ENCODE results near the gene LINC01488.

The LINC01488 gene

GRCh38 chr11:69492201-69492991 is 10.9 kb downstream of the LINC01488 start:
- TF ChIP-seq ZNF565 (CRISPR knock-in tag; conservative IDR thresholded peaks at IDR 0.05; ENCODE audit: low read depth) (no peak), ZNF8 (CRISPR knock-in tag; IDR thresholded peaks at IDR 0.05) (no peak)
- no peak for ATAC-seq

DNA sequence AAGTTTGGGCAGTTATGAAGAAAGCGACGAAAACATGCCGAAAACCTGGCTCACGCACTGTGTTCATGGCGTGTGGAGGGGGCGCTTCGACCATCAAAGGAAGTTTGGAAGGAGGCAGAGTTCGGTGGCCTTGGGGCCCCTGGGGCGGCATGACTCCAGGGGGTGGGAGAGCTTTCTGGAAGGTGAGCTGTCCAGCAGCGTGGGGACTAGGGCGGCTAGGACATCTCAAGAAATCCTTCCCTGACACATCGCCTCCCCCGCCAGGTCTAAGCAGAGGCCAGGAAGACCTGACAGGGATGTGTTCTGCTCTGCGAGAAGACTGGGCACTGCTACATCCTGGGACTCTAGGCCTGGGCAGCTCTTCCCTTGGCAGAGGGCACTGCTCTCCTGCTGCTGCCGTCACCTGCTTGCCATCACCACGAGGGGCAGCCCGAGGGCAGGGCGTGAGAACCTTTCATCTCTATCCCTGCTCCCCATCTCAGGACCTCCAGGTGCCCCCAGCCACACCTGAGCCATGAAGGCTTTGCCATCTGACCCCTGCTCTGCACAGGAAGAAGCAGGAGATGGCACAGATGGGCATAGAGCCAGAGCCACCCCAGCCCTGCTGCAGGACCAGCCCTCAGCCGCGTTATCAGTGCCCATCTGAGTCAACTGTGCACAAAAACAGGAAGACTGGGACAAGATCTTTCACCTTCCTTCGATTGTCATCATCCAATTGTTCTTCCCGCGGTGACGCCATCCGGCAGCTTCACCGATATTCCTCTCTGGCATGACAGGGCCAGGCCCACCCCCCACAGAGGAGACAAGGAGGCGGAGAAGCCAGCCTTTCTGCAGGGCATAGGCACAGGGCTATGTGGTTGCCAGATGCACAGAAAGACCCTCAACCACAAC is 12.7 kb downstream of the LINC01488 start:
- TF ChIP-seq, protein P1, sequence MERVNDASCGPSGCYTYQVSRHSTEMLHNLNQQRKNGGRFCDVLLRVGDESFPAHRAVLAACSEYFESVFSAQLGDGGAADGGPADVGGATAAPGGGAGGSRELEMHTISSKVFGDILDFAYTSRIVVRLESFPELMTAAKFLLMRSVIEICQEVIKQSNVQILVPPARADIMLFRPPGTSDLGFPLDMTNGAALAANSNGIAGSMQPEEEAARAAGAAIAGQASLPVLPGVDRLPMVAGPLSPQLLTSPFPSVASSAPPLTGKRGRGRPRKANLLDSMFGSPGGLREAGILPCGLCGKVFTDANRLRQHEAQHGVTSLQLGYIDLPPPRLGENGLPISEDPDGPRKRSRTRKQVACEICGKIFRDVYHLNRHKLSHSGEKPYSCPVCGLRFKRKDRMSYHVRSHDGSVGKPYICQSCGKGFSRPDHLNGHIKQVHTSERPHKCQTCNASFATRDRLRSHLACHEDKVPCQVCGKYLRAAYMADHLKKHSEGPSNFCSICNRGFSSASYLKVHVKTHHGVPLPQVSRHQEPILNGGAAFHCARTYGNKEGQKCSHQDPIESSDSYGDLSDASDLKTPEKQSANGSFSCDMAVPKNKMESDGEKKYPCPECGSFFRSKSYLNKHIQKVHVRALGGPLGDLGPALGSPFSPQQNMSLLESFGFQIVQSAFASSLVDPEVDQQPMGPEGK (CRISPR knock-in tag; IDR thresholded peaks at IDR 0.05; ENCODE audit: borderline replicate concordance), result no peak
- TF ChIP-seq TOX (CRISPR knock-in tag; IDR thresholded peaks at IDR 0.05; ENCODE audit: borderline replicate concordance) (no peak), GLIS3 (CRISPR knock-in tag; IDR thresholded peaks at IDR 0.05) (no peak)
- no peak for ATAC-seq

- no peak for ATAC-seq
- TF ChIP-seq BACH2 (CRISPR knock-in tag; IDR thresholded peaks at IDR 0.05; ENCODE audit: borderline replicate concordance), result no peak
- no peak for TF ChIP-seq ZFP30 (CRISPR knock-in tag; IDR thresholded peaks at IDR 0.05)
- TF ChIP-seq TOX (CRISPR knock-in tag; IDR thresholded peaks at IDR 0.05; ENCODE audit: borderline replicate concordance), result no peak
- TF ChIP-seq CSDC2 (CRISPR knock-in tag; IDR thresholded peaks at IDR 0.05), result no peak
- TF ChIP-seq, protein P2, sequence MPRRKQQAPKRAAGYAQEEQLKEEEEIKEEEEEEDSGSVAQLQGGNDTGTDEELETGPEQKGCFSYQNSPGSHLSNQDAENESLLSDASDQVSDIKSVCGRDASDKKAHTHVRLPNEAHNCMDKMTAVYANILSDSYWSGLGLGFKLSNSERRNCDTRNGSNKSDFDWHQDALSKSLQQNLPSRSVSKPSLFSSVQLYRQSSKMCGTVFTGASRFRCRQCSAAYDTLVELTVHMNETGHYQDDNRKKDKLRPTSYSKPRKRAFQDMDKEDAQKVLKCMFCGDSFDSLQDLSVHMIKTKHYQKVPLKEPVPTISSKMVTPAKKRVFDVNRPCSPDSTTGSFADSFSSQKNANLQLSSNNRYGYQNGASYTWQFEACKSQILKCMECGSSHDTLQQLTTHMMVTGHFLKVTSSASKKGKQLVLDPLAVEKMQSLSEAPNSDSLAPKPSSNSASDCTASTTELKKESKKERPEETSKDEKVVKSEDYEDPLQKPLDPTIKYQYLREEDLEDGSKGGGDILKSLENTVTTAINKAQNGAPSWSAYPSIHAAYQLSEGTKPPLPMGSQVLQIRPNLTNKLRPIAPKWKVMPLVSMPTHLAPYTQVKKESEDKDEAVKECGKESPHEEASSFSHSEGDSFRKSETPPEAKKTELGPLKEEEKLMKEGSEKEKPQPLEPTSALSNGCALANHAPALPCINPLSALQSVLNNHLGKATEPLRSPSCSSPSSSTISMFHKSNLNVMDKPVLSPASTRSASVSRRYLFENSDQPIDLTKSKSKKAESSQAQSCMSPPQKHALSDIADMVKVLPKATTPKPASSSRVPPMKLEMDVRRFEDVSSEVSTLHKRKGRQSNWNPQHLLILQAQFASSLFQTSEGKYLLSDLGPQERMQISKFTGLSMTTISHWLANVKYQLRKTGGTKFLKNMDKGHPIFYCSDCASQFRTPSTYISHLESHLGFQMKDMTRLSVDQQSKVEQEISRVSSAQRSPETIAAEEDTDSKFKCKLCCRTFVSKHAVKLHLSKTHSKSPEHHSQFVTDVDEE (CRISPR knock-in tag; IDR thresholded peaks at IDR 0.05), result no peak
- TF ChIP-seq SNAI2 (CRISPR knock-in tag; IDR thresholded peaks at IDR 0.05), result no peak
- TF ChIP-seq ZNF565 (CRISPR knock-in tag; conservative IDR thresholded peaks at IDR 0.05; ENCODE audit: low read depth), result no peak
- no peak for TF ChIP-seq ZFP3 (CRISPR knock-in tag; IDR thresholded peaks at IDR 0.05)
- TF ChIP-seq, protein P3, sequence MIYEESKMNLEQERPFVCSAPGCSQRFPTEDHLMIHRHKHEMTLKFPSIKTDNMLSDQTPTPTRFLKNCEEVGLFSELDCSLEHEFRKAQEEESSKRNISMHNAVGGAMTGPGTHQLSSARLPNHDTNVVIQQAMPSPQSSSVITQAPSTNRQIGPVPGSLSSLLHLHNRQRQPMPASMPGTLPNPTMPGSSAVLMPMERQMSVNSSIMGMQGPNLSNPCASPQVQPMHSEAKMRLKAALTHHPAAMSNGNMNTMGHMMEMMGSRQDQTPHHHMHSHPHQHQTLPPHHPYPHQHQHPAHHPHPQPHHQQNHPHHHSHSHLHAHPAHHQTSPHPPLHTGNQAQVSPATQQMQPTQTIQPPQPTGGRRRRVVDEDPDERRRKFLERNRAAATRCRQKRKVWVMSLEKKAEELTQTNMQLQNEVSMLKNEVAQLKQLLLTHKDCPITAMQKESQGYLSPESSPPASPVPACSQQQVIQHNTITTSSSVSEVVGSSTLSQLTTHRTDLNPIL (CRISPR knock-in tag; IDR thresholded peaks at IDR 0.05; ENCODE audit: low read depth), result no peak
Measured at GRCh38 chr11:69494851-69495250, 13.4 kb downstream of the LINC01488 start.

- no peak for ATAC-seq
- TF ChIP-seq TCF4 (CRISPR knock-in tag; IDR thresholded peaks at IDR 0.05; ENCODE audit: borderline replicate concordance), result no peak
- TF ChIP-seq ESRRG (CRISPR knock-in tag; IDR thresholded peaks at IDR 0.05), result no peak
- TF ChIP-seq, protein P2 (CRISPR knock-in tag; IDR thresholded peaks at IDR 0.05), result no peak
- TF ChIP-seq ISL1 (CRISPR knock-in tag; IDR thresholded peaks at IDR 0.05), result no peak
- no peak for TF ChIP-seq CSDC2 (CRISPR knock-in tag; IDR thresholded peaks at IDR 0.05)
- no peak for TF ChIP-seq ZNF565 (CRISPR knock-in tag; conservative IDR thresholded peaks at IDR 0.05; ENCODE audit: low read depth)
Measured at GRCh38 chr11:69495441-69496201, 14.2 kb downstream of the LINC01488 start.
